Mucosa of descending colon (tissue), 3 donors: ENCODE data around the gene ARL14EP. TPM values are rescaled to one million over a fixed set of nuclear protein-coding genes. Genes with fewer than 3 reads are reported as not detected.

Experiments
- ATAC-seq: fragments of 200-7000 bp; cut with Tn5 transposase; one replicate; pipeline ENCODE4 v1.9.1; 2020; ENCODE audit warnings: mild to moderate bottlenecking, moderate library complexity
- DNase-seq, 3 donors: peaks; one replicate each; pipeline ENCODE4 v3.0.0-alpha.2; 2020
- H3K36me3 ChIP-seq: fragments of 200-600 bp; one replicate; pipeline ENCODE4 v1.8.0; 2021; ENCODE audit warnings: low read depth, mild to moderate bottlenecking
- H3K4me1 ChIP-seq: fragments of 200-600 bp; one replicate; pipeline ENCODE4 v1.8.0; 2021; ENCODE audit warnings: low read depth, mild to moderate bottlenecking
- H3K4me3 ChIP-seq: fragments of 200-600 bp; one replicate; pipeline ENCODE4 v1.8.0; 2021; ENCODE audit warnings: mild to moderate bottlenecking
- H3K9me3 ChIP-seq: fragments of 200-600 bp; one replicate; pipeline ENCODE4 v1.8.0; 2021; ENCODE audit warnings: mild to moderate bottlenecking
- CTCF ChIP-seq: fragments of 200-600 bp; IDR thresholded peaks from one replicate; pipeline ENCODE4 v1.8.0; 2022; ENCODE audit warnings: antibody characterized with exemption, mild to moderate bottlenecking
- intact Hi-C, 2 donors: fragments of 100-400 bp; cut with DNase I in 1 of 2; cut with micrococcal nuclease in 1 of 2; formaldehyde crosslinking; loops; one replicate each; pipeline versions ENCODE4 v1.11.0 to v1.11.1; 2022; cut with DNase I, micrococcal nuclease
- total RNA-seq, 3 donors: library from RNA; stranded (reverse); fragmentation: NEBNext Ultra II Directional in 2 of 3; extraction: Animal tissue kit (Norgen Biotek cat#: 25700) in 2 of 3; gene quantifications; one replicate each; pipeline versions ENCODE4 v1.2.1 to v1.2.4, GENCODE V29; 2021 to 2023
- donor health status: DM: no; HTN: no; CAD: no; lungs with moderate emphysema.
- donor health status: DM: no; HTN: no; CAD: no.
- donor health status: DM: no; HTN: yes; CAD: no.

ARL14EP gene
- total RNA-seq, 3 donors from 2014 or later = 9.8 to 23.0 (median 14.7) TPM

DNA sequence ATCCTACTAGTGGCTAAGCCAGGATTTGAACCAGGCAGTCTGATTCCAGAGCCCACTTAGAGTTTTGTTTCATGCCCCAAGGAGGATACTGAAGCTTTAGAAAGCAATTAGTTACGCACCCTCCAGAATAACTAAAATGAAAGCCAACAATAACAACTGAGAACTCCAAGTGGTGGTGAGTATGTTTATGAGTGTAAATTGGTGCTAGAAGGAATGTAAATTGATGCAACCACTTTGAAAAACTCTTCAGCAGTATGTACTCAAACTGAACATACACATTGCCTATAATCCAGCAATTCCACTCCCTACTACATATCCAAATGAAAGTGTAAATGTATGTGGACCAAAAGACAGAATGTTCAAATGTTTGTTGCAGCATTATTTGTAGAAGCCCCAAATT, 6.7 kb upstream of the ARL14EP start:
- no peak overlapping the region for H3K4me3 ChIP-seq
- DNase-seq (no peak), ATAC-seq (no peak)
- no peaks in the 10 kb centered on the region for H3K9me3 ChIP-seq
- H3K4me1 ChIP-seq = no peaks in the 10 kb centered on the region
- intact Hi-C loops = no loop called here
- no peak for TF ChIP-seq CTCF
- H3K36me3 ChIP-seq = no peaks in the 10 kb centered on the region

- no peaks in the 10 kb centered on the region for H3K36me3 ChIP-seq
- TF ChIP-seq CTCF = no peak
- H3K4me3 ChIP-seq = no peak overlapping the region
- H3K9me3 ChIP-seq = no peaks in the 10 kb centered on the region
- no peak for ATAC-seq
- DNase-seq = no peak
- no peaks in the 10 kb centered on the region for H3K4me1 ChIP-seq
- intact Hi-C loops = no loop called here
Measured at GRCh38 chr11:30317030-30317429, 5.9 kb upstream of the ARL14EP start.

DNA sequence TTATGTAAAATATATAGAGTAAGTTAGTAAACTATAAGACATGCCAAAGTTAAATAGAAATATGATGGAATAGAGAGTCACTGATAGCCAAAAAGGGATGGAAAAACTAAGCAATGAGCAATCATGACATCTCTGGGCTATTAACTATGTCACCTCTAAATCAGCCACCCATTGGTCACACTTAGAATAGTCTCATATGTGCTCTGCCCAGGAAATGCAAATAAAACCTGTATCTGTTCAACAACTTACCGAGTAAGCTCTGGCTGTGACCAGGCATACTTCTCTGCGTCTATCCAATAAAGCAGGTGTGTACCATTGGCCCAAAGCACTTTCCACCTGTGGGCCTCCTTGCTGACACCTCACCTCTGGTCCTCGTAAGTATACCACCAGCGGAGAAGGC, 1.6 kb upstream of the ARL14EP start:
- Histone ChIP-seq H3K4me1 (peaks cover 14% of the 10 kb centered on the region), H3K9me3 (no peaks in the 10 kb centered on the region), H3K36me3 (no peaks in the 10 kb centered on the region), H3K4me3 (no peak overlapping the region)
- no peak for TF ChIP-seq CTCF
- intact Hi-C loops = no loop called here
- DNase-seq (no peak), ATAC-seq (no peak)

- Histone ChIP-seq H3K4me1 (peaks cover 17% of the 10 kb centered on the region), H3K4me3 (no peak overlapping the region), H3K36me3 (no peaks in the 10 kb centered on the region), H3K9me3 (no peaks in the 10 kb centered on the region)
- TF ChIP-seq CTCF = no peak
- intact Hi-C loops = no loop called here
- no peak for DNase-seq
- no peak for ATAC-seq
Measured at GRCh38 chr11:30322191-30322590, 713 bp upstream of the ARL14EP start.

DNA sequence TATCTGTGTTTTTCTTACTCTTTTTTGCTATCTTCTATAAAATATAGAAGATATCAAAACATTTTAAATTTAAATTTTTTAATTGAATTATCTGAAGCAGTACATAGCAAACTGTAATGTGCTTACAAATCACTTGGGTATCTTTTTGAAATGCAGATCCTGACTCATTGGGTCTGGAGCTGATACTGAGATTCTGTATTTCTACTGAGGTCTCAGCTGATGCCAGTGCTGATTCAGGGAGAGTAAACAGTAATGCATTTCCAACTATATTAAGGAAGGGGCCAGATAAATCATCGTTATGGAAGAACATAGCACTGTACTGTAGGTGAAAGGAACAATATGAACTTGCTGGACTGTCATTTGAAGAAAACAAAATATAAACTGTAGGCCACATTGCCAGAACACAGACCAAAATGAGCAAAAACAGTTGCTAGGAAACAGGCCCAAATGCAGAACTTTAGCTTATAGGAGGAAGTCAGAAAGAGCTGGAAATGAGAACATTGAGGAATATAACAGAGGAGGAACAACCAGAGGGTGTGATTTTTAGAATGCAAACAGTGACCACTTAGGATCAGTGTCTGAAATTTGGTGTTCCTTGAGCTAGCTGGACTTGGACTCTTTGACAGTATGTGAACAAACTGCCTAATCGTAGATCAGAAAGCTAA, 3.3 kb downstream of the ARL14EP start:
- TF ChIP-seq CTCF = no peak

GRCh38 chr11:30326906-30327305, 4.0 kb downstream of the ARL14EP start:
- H3K4me1 ChIP-seq = peaks cover 17% of the 10 kb centered on the region
- intact Hi-C loops = no loop called here

More for the DNA sequence above, 3.3 kb downstream of the ARL14EP start:
- Histone ChIP-seq H3K9me3 (no peaks in the 10 kb centered on the region), H3K4me3 (no peak overlapping the region), H3K36me3 (no peaks in the 10 kb centered on the region), H3K4me1 (peaks cover 17% of the 10 kb centered on the region)
- DNase-seq = no peak
- intact Hi-C loops = no loop called here
- no peak for ATAC-seq

More at GRCh38 chr11:30326906-30327305, 4.0 kb downstream of the ARL14EP start:
- DNase-seq (no peak), ATAC-seq (no peak)
- H3K36me3 ChIP-seq = no peaks in the 10 kb centered on the region
- TF ChIP-seq CTCF = no peak
- H3K9me3 ChIP-seq = no peaks in the 10 kb centered on the region
- H3K4me3 ChIP-seq = no peak overlapping the region
